Loucy (cell line): ENCODE data around the gene ACVR1.

ENCODE experiments used
- H2AFZ ChIP-seq: fragments of 200-600 bp; sonication (generic); 2 replicates; pipeline ENCODE4 v1.6.0; 2016; ENCODE audit warnings: antibody characterized with exemption, mild to moderate bottlenecking, low read length, moderate library complexity
- H3F3A ChIP-seq: fragments of 200-600 bp; 2 replicates; pipeline ENCODE4 v1.6.0; 2016; ENCODE audit warnings: antibody characterized with exemption, low read depth, mild to moderate bottlenecking
- H3K27me3 ChIP-seq: fragments of 200-600 bp; sonication (generic); 2 replicates; pipeline ENCODE4 v1.6.1; 2014; ENCODE audit warnings: low read length, mild to moderate bottlenecking; ENCODE audit not compliant: insufficient read depth, poor library complexity, severe bottlenecking
- H3K36me3 ChIP-seq: fragments of 200-600 bp; sonication (generic); 2 replicates; pipeline ENCODE4 v1.6.1; 2016; ENCODE audit warnings: low read length; ENCODE audit not compliant: insufficient read depth
- H3K4me1 ChIP-seq: fragments of 200-600 bp; sonication (generic); 2 replicates; pipeline ENCODE4 v1.5.1; 2014; ENCODE audit warnings: low read length, mild to moderate bottlenecking; ENCODE audit not compliant: insufficient read depth, poor library complexity, severe bottlenecking
- H3K4me2 ChIP-seq: fragments of 200-600 bp; sonication (generic); 2 replicates; pipeline ENCODE4 v1.6.0; 2014; ENCODE audit warnings: antibody characterized with exemption, low read length, low read depth, mild to moderate bottlenecking; ENCODE audit not compliant: poor library complexity, severe bottlenecking
- H3K4me3 ChIP-seq: fragments of 200-600 bp; sonication (generic); 2 replicates; pipeline ENCODE4 v1.5.1; 2014; ENCODE audit warnings: low read length, mild to moderate bottlenecking, mixed read lengths; ENCODE audit not compliant: poor library complexity, severe bottlenecking
- H3K79me2 ChIP-seq: fragments of 200-600 bp; sonication (generic); 2 replicates; pipeline ENCODE4 v1.6.1; 2014; ENCODE audit warnings: low read length; ENCODE audit not compliant: insufficient read depth
- H3K9ac ChIP-seq: fragments of 200-600 bp; sonication (generic); 2 replicates; pipeline ENCODE4 v1.6.0; 2014; ENCODE audit warnings: mild to moderate bottlenecking, low read depth, low read length, moderate library complexity; ENCODE audit not compliant: poor library complexity, severe bottlenecking
- H3K9me2 ChIP-seq: fragments of 200-600 bp; sonication (generic); replicated peaks from 2 replicates; pipeline ENCODE4 v1.6.1; 2016; ENCODE audit warnings: low read depth, low read length, mixed read lengths
- H3K9me3 ChIP-seq: fragments of 200-600 bp; sonication (generic); 2 replicates; pipeline ENCODE4 v1.6.1; 2014; ENCODE audit warnings: mild to moderate bottlenecking, antibody characterized with exemption, low read length, low read depth; ENCODE audit not compliant: insufficient read depth
- H4K20me1 ChIP-seq: fragments of 200-600 bp; sonication (generic); 2 replicates; pipeline ENCODE4 v1.6.0; 2014; ENCODE audit warnings: antibody characterized with exemption, low read length, mild to moderate bottlenecking; ENCODE audit not compliant: insufficient read depth, poor library complexity, severe bottlenecking
- CTCF ChIP-seq: fragments of 200-600 bp; sonication (generic); conservative IDR thresholded peaks from 2 replicates; pipeline ENCODE4 v1.5.1; 2014; ENCODE audit warnings: mild to moderate bottlenecking, antibody characterized with exemption, low read length
- EZH2phosphoT487 ChIP-seq: fragments of 200-600 bp; IDR thresholded peaks from 2 replicates; pipeline ENCODE4 v1.6.1; 2018; ENCODE audit warnings: antibody characterized with exemption, mild to moderate bottlenecking, moderate library complexity, borderline replicate concordance

The ACVR1 gene

GRCh38 chr2:157806426-157807077, 69.6 kb downstream of the ACVR1 start:
- H3K9ac ChIP-seq, result no peak overlapping the region
- peaks cover 11% of the 10 kb centered on the region for H3K4me1 ChIP-seq
- no peaks in the 10 kb centered on the region for H3K9me2 ChIP-seq
- H4K20me1 ChIP-seq, result no peaks in the 10 kb centered on the region
- H3F3A ChIP-seq, result no peaks in the 10 kb centered on the region
- TF ChIP-seq CTCF (no peak), EZH2phosphoT487 (no peak)
- no peaks in the 10 kb centered on the region for H3K79me2 ChIP-seq
- H3K27me3 ChIP-seq, result no peaks in the 10 kb centered on the region
- no peak overlapping the region for H3K4me2 ChIP-seq
- H2AFZ ChIP-seq, result no peak overlapping the region
- no peaks in the 10 kb centered on the region for H3K9me3 ChIP-seq
- H3K4me3 ChIP-seq, result no peak overlapping the region
- H3K36me3 ChIP-seq, result no peaks in the 10 kb centered on the region

GRCh38 chr2:157805519-157805918, 70.6 kb downstream of the ACVR1 start:
- no peak for TF ChIP-seq EZH2phosphoT487
- no peak for TF ChIP-seq CTCF
- Histone ChIP-seq H3K79me2 (no peaks in the 10 kb centered on the region), H3K9ac (no peak overlapping the region), H3K36me3 (no peaks in the 10 kb centered on the region), H3K4me3 (no peak overlapping the region), H4K20me1 (no peaks in the 10 kb centered on the region), H3K27me3 (no peaks in the 10 kb centered on the region), H3K9me2 (no peaks in the 10 kb centered on the region), H3K9me3 (no peaks in the 10 kb centered on the region), H3K4me1 (peaks cover 11% of the 10 kb centered on the region), H3K4me2 (no peak overlapping the region), H2AFZ (no peak overlapping the region), H3F3A (no peaks in the 10 kb centered on the region)

- no peaks in the 10 kb centered on the region for H3K79me2 ChIP-seq
- no peaks in the 10 kb centered on the region for H4K20me1 ChIP-seq
Observed at GRCh38 chr2:157804355-157804754, 71.8 kb downstream of the ACVR1 start.

More at GRCh38 chr2:157804355-157804754, 71.8 kb downstream of the ACVR1 start:
- H3F3A ChIP-seq, result no peaks in the 10 kb centered on the region
- H3K4me3 ChIP-seq, result no peak overlapping the region
- H3K4me1 ChIP-seq, result peaks cover 11% of the 10 kb centered on the region
- H3K9me3 ChIP-seq, result no peaks in the 10 kb centered on the region
- H3K9me2 ChIP-seq, result no peaks in the 10 kb centered on the region
- TF ChIP-seq CTCF (no peak), EZH2phosphoT487 (no peak)
- H3K4me2 ChIP-seq, result no peak overlapping the region
- H3K27me3 ChIP-seq, result no peaks in the 10 kb centered on the region
- no peaks in the 10 kb centered on the region for H3K36me3 ChIP-seq
- no peak overlapping the region for H2AFZ ChIP-seq
- H3K9ac ChIP-seq, result no peak overlapping the region
